IPS-18c (cell line): ENCODE measurements around the gene AGPS.

ENCODE experiments used
- H3K4me3 ChIP-seq: 2 replicates; pipeline ENCODE4 v1.7.0; 2013; ENCODE audit warnings: low read depth, mild to moderate bottlenecking, low read length, moderate library complexity; ENCODE audit not compliant: insufficient read depth
- H3K9me3 ChIP-seq: one replicate; pipeline ENCODE4 v1.6.1; 2013; ENCODE audit warnings: mild to moderate bottlenecking, low read length, moderate library complexity; ENCODE audit not compliant: control insufficient read depth, insufficient read depth

The AGPS gene

DNA sequence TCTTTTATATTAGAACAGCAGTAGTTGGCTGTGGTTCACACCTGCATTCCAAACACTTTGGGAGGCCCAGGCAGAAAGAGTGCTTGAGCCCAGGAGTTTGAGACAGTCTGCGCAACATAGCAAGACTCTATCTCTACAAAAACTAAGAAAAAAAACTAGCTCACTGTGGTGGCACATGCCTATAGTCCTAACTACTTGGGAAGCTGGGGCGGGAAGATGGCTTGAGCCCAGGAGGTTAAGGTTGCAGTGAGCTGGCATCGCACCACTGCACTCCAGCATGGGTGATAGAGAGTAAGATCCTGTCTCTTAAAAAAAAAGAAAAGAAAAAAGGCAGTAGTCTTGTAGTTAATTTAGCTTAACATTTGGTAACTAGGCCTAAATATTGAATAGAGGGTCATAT lies 136.6 kb downstream of the AGPS start:
- Histone ChIP-seq H3K4me3 (no peak overlapping the region), H3K9me3 (no peaks in the 10 kb centered on the region)

DNA sequence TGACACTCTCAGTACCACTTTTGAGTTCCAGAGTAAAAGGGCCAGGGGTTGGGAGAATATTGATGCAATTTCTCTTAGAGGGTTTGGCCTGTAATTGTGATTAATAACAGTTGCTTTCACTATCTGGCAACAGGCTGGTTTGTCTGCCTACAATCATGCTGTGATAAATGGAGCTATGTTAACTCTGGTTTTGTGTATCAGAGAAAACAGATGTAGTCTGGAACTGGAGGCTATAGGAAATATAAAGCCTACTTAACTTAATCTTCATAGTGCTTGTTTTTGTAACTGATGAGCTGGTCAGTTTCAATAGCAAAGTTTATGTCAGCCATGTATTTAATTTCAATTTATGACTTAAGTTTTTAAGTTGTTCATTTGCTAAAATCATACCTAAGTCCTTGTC lies 138.0 kb downstream of the AGPS start:
- H3K9me3 ChIP-seq: no peaks in the 10 kb centered on the region
- H3K4me3 ChIP-seq: no peak overlapping the region

DNA sequence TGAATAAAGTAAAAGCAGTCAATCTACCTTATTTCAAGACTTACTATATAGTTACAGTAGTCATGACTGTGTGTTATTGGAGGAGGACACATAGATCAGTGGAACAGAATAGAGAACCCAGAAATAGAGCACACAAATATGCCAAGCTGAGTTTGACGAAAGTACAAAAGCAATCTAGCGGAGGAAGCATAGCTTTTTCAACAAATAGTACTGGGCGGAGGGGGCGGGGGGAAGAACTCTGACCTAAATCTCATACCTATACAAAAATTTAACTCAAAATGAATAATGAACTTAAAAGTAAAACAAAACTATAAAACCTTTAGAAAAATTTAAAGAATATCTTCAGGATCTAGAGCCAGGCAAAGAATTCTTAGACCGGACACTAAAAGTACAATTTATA lies 139.1 kb downstream of the AGPS start:
- H3K9me3 ChIP-seq: no peaks in the 10 kb centered on the region
- no peak overlapping the region for H3K4me3 ChIP-seq

DNA sequence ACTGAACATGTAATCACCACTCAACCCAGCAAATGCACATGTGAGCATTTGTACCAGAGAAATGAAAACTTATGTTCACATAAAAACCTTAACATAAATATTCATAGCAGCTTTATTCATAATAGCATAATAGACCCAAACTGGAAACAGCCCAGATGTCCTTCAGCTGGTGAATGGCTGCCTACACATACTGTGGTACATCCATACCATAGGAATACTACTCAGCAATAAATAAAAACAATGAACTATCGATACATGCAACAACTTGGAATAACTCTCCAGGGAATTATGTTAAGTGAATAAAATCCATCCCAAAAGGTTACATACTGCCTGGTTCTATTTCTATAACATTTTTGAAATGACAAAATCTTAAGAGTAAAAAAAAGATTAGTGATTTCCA lies 140.0 kb downstream of the AGPS start:
- no peak overlapping the region for H3K4me3 ChIP-seq
- no peaks in the 10 kb centered on the region for H3K9me3 ChIP-seq

DNA sequence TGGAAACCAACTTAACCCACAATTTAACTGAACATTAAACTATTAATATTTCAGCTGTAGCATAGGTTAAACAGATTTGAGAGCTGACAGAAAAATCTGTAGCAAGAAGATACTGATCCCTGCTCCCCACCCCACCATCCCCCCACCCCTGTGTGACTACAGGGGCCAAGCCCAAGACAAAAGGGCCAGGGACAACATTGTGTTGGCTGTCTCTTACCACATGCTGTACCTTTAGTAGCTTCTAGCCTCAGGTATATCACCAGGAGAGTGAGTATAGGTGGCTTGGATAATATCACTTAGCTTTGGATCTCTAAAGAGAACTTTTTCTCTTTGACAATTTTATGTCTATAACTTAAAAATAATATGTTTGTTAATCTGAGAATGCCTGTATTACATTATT lies 140.7 kb downstream of the AGPS start:
- Histone ChIP-seq H3K9me3 (no peaks in the 10 kb centered on the region), H3K4me3 (no peak overlapping the region)

DNA sequence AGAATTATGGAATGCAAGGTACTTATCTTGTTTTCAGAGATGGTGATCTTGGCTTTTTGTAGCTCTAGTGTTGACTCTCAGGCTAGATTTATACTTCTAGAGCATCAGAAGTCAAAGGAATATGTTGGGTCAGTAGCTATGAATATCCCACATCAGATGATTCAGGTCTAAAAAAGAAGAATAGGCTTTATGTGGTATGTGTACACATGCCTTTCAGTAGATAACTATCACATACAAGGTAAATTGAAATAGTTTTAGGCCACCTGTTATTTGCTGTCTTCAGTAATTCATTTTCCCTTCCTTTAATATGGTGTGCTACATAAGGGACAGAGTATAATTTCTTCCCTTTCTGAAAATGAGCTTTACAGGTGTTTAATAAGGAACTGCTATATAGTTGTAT lies 142.4 kb downstream of the AGPS start:
- Histone ChIP-seq H3K4me3 (no peak overlapping the region), H3K9me3 (no peaks in the 10 kb centered on the region)

DNA sequence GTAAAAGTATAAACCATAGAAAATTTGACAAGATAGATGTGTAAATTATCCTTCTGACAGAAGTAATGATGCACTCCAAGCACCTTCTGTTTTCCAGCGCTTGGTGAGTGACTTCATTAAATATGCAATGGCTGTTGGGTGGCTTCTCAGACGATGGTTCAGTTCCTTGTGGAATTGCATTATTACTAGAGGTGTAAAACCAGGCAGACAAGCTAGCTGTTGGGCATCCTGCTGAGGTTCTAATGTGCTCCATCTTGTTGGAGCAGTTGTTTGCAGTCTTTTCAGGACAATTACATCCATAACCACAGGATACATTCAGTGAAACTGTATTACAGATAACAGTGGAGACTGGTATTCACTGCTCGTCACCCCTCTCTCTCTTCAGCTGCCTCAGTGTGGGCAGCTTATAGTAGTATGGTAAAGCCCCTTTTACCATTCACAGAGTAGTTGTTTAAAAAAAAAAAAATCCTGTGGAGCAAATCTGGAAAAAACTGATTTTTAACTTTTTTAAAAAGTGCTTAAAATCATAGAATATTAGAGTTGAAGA lies 143.5 kb downstream of the AGPS start:
- H3K9me3 ChIP-seq: no peaks in the 10 kb centered on the region
- H3K4me3 ChIP-seq: no peak overlapping the region

DNA sequence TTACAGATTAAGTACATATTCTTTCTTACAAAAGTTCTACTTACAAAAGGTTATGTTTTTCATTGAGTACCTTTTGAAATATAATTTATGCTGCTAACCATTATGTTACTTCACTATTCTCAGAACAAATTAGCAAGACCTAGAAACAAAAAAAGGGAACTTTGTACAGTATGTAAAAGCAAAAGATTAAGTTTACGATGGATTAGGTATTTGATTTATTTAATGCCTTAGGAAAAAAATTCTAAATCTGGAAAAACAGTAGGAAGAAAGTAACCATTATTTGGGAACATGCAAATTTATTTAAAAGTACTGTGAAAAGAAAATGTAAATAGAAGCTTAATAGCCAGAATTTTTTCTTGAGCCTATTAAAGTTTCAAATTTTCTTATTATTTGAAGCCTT lies 144.6 kb downstream of the AGPS start:
- H3K4me3 ChIP-seq: no peak overlapping the region
- H3K9me3 ChIP-seq: no peaks in the 10 kb centered on the region

DNA sequence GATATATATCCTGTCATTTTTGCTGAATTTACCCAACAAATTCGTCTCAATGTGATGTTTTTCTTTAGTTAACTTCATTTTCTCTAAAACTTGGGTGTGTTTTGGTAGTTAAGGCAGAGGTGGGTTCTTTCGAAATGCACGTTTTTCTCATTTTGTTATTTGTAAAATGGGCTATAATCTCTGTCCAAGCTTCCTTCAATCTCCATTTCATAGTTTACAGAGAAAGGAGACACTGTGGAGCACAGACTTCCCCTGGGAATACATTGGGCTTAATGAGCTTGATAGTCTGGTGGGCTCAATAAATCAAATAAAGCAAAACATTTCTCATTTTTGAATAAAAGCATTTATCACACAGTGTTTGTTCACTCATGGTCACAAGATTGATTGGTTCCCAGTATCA lies 145.1 kb downstream of the AGPS start:
- H3K4me3 ChIP-seq: no peak overlapping the region
- no peaks in the 10 kb centered on the region for H3K9me3 ChIP-seq

DNA sequence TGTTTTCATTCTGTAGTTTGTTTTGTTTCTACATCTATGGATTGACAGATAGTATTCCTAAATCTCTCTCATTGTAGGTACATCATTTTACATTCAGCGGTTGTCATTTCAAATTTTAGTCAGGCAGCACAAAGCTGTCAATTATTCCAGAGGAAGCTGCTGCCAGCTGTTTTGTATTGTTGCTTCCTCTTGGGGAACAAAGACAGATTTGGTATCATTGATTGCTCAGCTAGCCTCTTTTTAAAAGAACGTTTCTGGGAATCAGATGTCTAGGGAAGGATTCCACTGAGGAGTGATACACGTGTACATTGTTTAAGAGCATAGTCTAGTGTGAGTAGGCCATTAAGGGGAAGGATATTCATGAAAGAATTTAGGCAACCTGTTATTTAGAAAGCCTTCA lies 145.8 kb downstream of the AGPS start:
- H3K9me3 ChIP-seq: no peaks in the 10 kb centered on the region
- no peak overlapping the region for H3K4me3 ChIP-seq

DNA sequence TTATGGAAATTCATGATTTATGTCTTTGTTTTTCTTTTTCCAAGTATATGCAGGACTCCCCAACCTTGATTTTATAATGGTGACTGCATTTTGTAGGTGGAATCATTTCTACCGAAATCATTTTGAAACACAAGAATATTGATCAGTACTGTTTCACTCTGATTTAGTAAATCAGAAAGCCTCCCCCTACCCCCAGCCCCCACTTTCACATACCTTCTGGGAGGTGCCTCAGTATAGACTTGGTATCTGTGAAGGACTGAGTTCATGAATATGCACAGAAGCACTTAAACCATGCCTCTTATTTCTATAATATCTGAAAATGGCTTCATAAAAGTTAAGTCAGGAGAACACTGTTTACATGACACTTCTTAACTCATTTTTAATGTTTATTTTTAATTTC lies 147.7 kb downstream of the AGPS start:
- no peak overlapping the region for H3K4me3 ChIP-seq
- no peaks in the 10 kb centered on the region for H3K9me3 ChIP-seq

DNA sequence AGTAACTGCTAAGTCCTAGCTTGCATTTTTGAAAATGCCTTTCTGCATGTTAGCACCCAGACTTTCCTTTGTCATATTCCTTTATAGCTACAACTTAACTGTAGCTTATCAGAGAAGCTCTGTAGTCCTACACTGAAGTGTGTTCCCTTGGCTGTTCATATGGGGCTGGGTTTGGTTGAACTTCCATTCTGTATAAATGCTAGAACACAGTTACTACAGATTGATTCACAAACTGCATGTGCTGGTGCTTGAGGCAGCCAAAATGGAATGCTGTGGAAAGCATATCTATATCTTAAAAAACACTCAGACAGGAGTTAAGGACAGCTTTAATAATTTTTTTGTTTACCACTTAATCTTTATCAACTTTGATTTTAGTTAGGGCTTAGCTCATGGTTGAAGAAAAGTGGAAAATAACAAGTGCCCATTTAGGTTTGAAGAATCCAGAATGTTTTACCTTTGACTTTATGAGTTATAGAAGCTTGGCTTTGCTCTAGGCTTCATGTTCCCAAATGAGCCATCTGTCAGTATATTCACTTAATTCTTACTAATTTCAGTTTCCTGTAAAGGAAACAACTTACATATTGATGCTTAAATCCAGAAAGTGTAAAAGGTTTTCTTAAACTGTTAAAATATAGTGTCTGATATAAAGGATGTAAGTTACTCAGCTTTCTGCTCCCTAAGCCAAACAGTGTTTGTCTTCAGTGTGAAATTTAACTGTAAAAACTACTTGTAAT lies 148.9 kb downstream of the AGPS start:
- Histone ChIP-seq H3K4me3 (no peak overlapping the region), H3K9me3 (peaks cover 7% of the 10 kb centered on the region)

DNA sequence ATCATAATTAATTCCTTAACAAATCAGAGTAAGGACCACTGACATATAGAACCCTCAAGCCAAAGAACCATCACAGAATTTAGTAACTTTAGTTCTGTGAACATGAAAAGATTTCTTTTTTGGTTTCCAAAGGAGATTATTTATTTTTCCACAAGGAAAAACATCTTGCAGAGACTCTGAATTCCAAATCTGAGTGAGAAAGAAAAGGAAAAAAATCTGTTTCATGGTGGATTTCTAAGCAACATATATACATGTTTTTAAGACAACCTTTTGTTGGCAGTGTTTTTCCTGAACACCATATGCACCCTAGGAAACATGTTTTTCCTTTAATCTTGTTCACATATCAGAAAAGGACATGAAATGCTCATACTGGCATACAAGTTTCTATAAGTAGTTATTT lies 149.8 kb downstream of the AGPS start:
- no peak overlapping the region for H3K4me3 ChIP-seq
- peaks cover 8% of the 10 kb centered on the region for H3K9me3 ChIP-seq

DNA sequence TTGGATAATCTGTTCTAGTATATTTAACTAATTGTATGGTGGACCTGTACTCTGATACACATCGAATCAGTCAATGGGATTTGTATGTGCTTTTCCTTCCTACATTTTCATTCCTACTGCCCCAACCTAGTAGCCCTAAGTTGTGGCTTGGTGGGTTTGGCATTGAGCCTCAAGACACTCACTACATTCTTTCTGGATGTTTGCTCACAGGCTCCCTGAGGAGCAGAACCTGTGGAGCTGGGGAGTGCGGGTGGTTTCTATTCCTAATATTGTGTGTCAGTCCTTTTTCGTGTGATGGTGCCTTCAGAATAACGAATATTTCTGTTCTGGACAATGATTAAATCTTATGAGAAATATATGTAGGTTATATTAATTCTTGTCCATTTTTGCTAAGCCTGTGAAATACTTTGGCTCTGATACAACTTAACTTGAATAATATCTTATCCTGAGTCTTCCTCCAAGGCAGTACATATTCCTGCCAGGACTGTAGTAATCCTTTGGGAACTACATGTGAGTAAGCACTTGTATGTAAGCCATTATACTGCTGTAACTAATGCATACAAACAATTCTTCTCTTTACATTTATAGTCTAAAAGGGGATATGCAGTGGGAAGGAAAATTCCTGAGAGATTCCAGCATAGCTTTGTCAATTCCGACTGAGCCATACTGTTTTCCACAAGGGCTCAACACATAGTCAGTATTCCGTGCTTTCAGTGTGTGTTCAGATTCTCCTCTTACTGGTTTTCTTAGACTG lies 150.6 kb downstream of the AGPS start:
- no peak overlapping the region for H3K4me3 ChIP-seq
- H3K9me3 ChIP-seq: peaks cover 8% of the 10 kb centered on the region

DNA sequence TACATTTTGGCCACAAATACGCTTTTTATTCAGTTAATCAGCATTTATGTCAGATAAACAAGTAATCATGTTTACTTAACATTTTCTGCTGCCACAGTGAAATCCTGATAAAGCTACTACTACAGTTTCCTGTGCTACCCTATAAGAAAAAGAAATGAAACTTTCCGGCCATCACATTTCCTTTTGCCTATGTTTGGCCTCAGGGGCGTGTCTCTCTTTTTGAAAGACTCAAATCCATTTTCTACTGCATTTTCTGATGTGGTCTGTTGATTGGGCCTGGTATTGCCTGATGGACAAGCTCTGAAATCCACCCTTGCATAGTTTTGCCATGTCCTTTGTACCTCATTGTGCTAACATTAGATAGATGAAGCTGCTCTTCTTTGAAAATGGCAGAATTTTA lies 152.6 kb downstream of the AGPS start:
- no peak overlapping the region for H3K4me3 ChIP-seq
- peaks cover 8% of the 10 kb centered on the region for H3K9me3 ChIP-seq

DNA sequence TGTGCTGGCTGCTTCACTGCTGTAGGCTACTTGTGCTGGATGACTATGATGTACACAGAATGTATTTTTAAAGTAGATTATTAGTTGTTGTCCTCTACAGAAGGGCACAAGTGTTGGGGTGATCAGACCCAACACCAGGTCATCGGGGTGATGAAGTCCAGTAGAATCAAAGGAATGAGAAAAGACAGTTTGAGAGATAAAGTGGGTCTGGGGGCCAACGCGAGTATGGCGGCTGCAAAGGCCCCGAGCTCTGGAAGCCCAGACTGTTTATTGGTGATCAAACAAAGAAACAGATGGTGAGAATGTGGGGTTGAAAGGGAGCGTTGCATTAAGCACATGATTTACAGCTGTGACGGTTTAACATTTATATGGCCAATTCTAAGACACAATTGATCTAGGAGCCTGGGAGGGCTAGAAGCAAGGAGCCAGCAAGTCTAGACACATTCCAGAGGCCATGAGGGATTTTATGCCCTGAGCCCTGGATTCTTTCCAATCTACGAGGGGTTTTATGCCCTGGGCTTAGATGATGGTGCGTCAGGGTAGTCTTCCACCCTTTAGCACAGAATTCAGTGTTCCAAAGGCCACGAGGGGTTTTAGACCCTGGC lies 153.5 kb downstream of the AGPS start:
- H3K9me3 ChIP-seq: peaks cover 8% of the 10 kb centered on the region
- H3K4me3 ChIP-seq: no peak overlapping the region; the same call in 1 of the 2 replicates

DNA sequence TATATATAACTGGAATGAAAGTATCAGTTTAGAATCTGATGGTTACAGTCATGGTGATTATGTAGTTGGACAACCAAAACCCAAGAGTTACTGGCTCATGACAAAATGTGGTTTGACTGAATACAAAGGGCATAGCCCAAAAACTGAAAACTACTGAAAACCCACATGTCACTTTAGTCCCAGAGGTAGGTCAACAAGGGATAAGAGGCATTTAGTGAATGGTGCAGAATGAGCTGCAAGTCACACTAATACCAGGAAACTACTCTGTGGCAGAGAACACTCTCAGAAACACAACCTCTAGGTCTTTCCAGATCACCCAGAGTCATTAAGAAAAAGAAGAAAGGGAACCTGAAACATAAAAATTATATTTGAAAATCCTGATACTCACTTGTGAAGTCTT lies 154.5 kb downstream of the AGPS start:
- Histone ChIP-seq H3K4me3 (no peak overlapping the region), H3K9me3 (peaks cover 8% of the 10 kb centered on the region)

DNA sequence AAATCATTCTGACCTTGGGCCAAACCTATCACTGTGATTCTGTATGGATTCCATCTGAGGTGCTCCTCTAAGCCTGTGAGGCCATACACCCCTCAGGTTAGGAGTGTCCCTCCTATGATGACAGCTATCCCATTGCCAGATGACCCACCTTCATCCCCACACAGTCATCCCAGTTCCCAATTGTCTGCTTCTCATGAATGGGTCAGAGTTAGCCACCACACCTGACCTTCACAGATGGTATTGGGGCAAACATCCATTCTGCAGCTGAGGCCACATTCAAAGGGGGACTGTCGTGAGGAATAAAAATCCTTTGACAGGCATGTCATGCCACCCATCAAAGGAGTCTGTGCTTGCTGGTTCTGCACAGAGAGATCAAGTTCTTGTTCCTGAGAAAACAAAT lies 155.2 kb downstream of the AGPS start:
- H3K9me3 ChIP-seq: peaks cover 8% of the 10 kb centered on the region
- H3K4me3 ChIP-seq: no peak overlapping the region
